Mammary epithelial cell (primary cell): ENCODE measurements around the gene NTF3.

Experiments
- EZH2 ChIP-seq: IDR thresholded peaks from 2 replicates; pipeline ENCODE4 v1.6.1; 2012; ENCODE audit warnings: low read length, inconsistent platforms, borderline replicate concordance
- TF ChIP-seq, protein P1 (sequence below), 2 donors: IDR thresholded peaks in 1 of 2; conservative IDR thresholded peaks in 1 of 2; 2 replicates each; pipeline ENCODE4 v1.5.1; 2011 to 2012; ENCODE audit warnings: inconsistent platforms in 2 of 2, low read length in 2 of 2, mild to moderate bottlenecking in 2 of 2, control low read depth in 1 of 2, low read depth in 1 of 2; ENCODE audit not compliant: insufficient read depth in 1 of 2; ENCODE audit errors: extremely low read depth in 1 of 2

DNA sequence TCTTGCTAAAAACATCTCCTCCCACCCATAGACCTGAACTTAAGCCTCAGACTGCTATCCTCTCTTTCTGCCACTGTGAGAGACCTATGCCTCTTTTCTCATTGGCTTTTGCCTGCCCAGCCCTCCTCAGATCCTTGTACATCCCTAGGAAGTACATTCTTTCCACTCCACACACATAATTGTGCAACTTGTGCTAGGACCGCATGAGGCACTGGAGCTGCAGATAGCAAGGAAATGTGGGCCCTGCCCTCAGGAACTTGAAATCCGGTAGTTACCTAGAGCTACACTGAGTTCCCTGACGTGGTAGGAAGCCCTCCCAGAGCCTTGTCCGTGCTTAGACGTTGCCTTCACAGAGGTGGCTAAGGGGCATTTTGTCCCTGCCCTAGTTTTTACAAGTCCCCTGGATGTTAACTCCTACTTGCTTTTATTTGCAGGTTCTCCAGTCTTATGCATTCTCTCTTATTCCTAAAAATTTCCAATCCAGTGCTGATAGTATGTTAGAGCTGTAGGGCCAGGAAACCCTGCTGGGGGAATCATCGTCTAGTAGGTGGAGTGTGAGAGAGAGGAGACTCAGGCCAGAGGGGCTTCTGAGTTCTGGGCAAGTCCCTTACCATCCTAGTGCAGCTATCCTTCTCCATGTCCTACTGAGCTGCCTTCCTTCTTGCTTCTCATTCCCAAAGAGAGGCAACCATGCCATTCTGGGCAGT lies 41.3 kb downstream of the NTF3 start:
- TF ChIP-seq, protein P1, sequence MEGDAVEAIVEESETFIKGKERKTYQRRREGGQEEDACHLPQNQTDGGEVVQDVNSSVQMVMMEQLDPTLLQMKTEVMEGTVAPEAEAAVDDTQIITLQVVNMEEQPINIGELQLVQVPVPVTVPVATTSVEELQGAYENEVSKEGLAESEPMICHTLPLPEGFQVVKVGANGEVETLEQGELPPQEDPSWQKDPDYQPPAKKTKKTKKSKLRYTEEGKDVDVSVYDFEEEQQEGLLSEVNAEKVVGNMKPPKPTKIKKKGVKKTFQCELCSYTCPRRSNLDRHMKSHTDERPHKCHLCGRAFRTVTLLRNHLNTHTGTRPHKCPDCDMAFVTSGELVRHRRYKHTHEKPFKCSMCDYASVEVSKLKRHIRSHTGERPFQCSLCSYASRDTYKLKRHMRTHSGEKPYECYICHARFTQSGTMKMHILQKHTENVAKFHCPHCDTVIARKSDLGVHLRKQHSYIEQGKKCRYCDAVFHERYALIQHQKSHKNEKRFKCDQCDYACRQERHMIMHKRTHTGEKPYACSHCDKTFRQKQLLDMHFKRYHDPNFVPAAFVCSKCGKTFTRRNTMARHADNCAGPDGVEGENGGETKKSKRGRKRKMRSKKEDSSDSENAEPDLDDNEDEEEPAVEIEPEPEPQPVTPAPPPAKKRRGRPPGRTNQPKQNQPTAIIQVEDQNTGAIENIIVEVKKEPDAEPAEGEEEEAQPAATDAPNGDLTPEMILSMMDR (conservative IDR thresholded peaks at IDR 0.05 in 1 of 2, IDR thresholded peaks at IDR 0.05 in 1 of 2; ENCODE audit: extremely low read depth in 1 of 2, insufficient read depth in 1 of 2, low read depth in 1 of 2, low read length in 2 of 2), result no peak
- TF ChIP-seq EZH2, result no peak
